HepG2 (cell line): ENCODE results near the gene PIP4K2B. TPM values are rescaled to one million over a fixed set of nuclear protein-coding genes. Genes with fewer than 3 reads are reported as not detected.

Experiments
- BRCA1 ChIP-seq: sonication (generic); formaldehyde crosslinking; IDR thresholded peaks from 2 replicates; pipeline ENCODE4 v1.4.0; 2020; ENCODE audit warnings: missing genetic modification reagents
- FOXA1 ChIP-seq, 2 experiments: fragments of 450-650 bp in 1 of 2; sonication (generic) in 1 of 2; formaldehyde crosslinking in 1 of 2; IDR thresholded peaks; 2 replicates each; pipeline versions ENCODE4 v1.4.0 to v1.6.1; 2016 to 2020; ENCODE audit warnings: missing genetic modification reagents in 1 of 2
- GTF2F1 ChIP-seq: fragments of 150-350 bp; IDR thresholded peaks from 2 replicates; pipeline ENCODE4 v1.6.1; 2014; ENCODE audit warnings: low read length
- IRF2 ChIP-seq: IDR thresholded peaks from 2 replicates; pipeline ENCODE4 v1.6.1; 2018; ENCODE audit warnings: missing genetic modification reagents, missing compliant biosample characterization
- NCOA5 ChIP-seq: sonication (generic); formaldehyde crosslinking; IDR thresholded peaks from 2 replicates; pipeline ENCODE4 v1.4.0; 2020; ENCODE audit warnings: missing genetic modification reagents
- RAD51 ChIP-seq: fragments of 450-650 bp; IDR thresholded peaks from 2 replicates; pipeline ENCODE4 v1.6.1; 2016; ENCODE audit warnings: borderline replicate concordance
- SRSF4 ChIP-seq: fragments of 200-400 bp; formaldehyde crosslinking; IDR thresholded peaks from one replicate; pipeline ENCODE4 v1.6.1; 2018; ENCODE audit warnings: mild to moderate bottlenecking, low read depth, low read length, moderate library complexity; ENCODE audit not compliant: poor library complexity, severe bottlenecking
- ZNF274 ChIP-seq: sonication (generic); formaldehyde crosslinking; IDR thresholded peaks from 2 replicates; pipeline ENCODE4 v1.5.1; 2020; ENCODE audit warnings: mild to moderate bottlenecking, missing genetic modification reagents
- ZNF543 ChIP-seq: sonication (generic); formaldehyde crosslinking; IDR thresholded peaks from 2 replicates; pipeline ENCODE4 v1.4.0; 2020; ENCODE audit warnings: mild to moderate bottlenecking, missing genetic modification reagents
- ZNF780A ChIP-seq: sonication (generic); formaldehyde crosslinking; IDR thresholded peaks from 2 replicates; pipeline ENCODE4 v1.8.0; 2022; ENCODE audit warnings: mild to moderate bottlenecking, missing genetic modification reagents, moderate library complexity
- ZNF816 ChIP-seq: sonication (generic); formaldehyde crosslinking; IDR thresholded peaks from 2 replicates; pipeline ENCODE4 v1.8.0; 2022; ENCODE audit warnings: missing genetic modification reagents, mild to moderate bottlenecking, borderline replicate concordance
- ZNF879 ChIP-seq: sonication (generic); formaldehyde crosslinking; IDR thresholded peaks from 2 replicates; pipeline ENCODE4 v1.8.1; 2023; ENCODE audit warnings: missing genetic modification reagents
- polyA plus RNA-seq, 8 experiments: library from polyadenylated mRNA; depleted of rRNA in 3 of 8; stranded (reverse) in 7 of 8; unstranded in 1 of 8; fragments of >200 nt; fragmentation: Illumina TruSeq in 4 of 8; extraction: Trizol in 4 of 8; gene quantifications; 2 replicates each; pipeline versions ENCODE4 v1.2.1 to v1.2.3, GENCODE V29; 2011 to 2016; ENCODE audit warnings: low read depth in 4 of 8, missing spikeins in 1 of 8, mixed read lengths in 1 of 8; ENCODE audit not compliant: insufficient read depth in 1 of 8
- total RNA-seq, 5 experiments: library from RNA; depleted of rRNA; stranded (reverse); fragments of >200 nt; fragmentation: Illumina TruSeq; extraction: Trizol; gene quantifications; 2 replicates each; pipeline ENCODE4 v1.2.3, GENCODE V29; 2016; ENCODE audit warnings: low read depth in 1 of 5
- TF ChIP-seq, protein P1 (sequence below): sonication (generic); formaldehyde crosslinking; IDR thresholded peaks from 2 replicates; pipeline ENCODE4 v1.5.1; 2020; ENCODE audit warnings: mild to moderate bottlenecking, missing genetic modification reagents, moderate library complexity
- TF ChIP-seq, protein P2 (sequence below): sonication (generic); formaldehyde crosslinking; IDR thresholded peaks from 2 replicates; pipeline ENCODE4 v1.5.0; 2020; ENCODE audit warnings: missing genetic modification reagents
- TF ChIP-seq, protein P3 (sequence below): sonication (generic); formaldehyde crosslinking; IDR thresholded peaks from 2 replicates; pipeline ENCODE4 v1.4.0; 2020; ENCODE audit warnings: missing genetic modification reagents
- TF ChIP-seq, protein P4 (sequence below): IDR thresholded peaks from 2 replicates; pipeline ENCODE4 v1.4.0; 2020; ENCODE audit warnings: mild to moderate bottlenecking, missing genetic modification reagents
- TF ChIP-seq, protein P5 (sequence below): fragments of 450-650 bp; IDR thresholded peaks from 2 replicates; pipeline ENCODE4 v1.6.1; 2017; ENCODE audit warnings: mild to moderate bottlenecking
- TF ChIP-seq, protein P6 (sequence below): sonication (generic); formaldehyde crosslinking; conservative IDR thresholded peaks from 2 replicates; pipeline ENCODE4 v1.4.0; 2020; ENCODE audit warnings: missing genetic modification reagents

The PIP4K2B gene
- total and polyA plus RNA-seq, 2 of the 13 experiments (the other 11 are each of a cell fraction or from before 2014, with no cell fraction given): 20.4 to 54.0 TPM

DNA sequence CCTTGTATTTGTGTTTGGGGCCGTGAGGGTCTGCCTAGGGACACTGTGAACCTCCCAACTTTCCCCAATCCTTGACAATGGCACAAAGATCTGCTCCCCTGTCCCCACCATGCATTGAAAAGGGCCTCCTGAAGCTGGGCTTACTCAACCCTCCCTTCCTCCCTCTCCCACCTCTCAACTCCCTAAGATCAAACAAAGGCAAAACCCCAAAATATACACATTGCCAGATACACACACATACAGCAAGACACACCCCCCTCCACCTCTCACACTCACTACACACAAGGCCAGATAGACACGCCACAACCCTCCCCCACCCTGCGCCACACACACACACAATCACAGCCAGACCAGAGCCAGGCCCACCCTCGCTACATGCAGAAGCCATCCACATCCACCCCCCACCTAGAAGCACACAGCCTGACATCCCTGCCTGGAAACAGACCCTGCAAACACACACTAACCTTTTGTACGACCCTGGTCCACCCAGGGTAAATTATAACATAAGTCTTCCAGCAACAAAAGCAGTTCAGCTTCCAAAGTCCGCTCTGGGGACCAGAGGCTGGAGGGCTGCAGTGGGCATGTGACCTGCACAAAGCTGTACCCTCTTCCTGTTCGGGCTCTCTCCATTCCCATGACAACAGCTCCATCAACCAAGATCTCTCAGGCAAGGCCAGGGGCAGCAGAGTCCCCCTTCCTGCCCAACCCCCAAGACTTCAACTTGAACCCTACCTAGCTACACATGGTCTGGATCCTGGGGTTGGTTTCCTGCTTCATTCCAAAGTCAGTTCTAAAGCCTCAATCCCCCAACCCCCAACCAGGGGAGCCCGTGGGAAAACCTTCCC, 53.1 kb downstream of the PIP4K2B start (continued):
- TF ChIP-seq, protein P1, sequence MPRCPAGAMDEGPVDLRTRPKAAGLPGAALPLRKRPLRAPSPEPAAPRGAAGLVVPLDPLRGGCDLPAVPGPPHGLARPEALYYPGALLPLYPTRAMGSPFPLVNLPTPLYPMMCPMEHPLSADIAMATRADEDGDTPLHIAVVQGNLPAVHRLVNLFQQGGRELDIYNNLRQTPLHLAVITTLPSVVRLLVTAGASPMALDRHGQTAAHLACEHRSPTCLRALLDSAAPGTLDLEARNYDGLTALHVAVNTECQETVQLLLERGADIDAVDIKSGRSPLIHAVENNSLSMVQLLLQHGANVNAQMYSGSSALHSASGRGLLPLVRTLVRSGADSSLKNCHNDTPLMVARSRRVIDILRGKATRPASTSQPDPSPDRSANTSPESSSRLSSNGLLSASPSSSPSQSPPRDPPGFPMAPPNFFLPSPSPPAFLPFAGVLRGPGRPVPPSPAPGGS: no peak
- TF ChIP-seq NCOA5 (CRISPR knock-in tag) (no peak), ZNF274 (CRISPR knock-in tag) (peak; percentile 21; the same call in 1 of the 2 replicates), ZNF879 (CRISPR knock-in tag) (no peak), RAD51 (peak; percentile 82; the same call in 1 of the 2 replicates), FOXA1 (IDR thresholded peaks at IDR 0.05) (no peak), FOXA1 (CRISPR knock-in tag; IDR thresholded peaks at IDR 0.05) (no peak; the same call in none of the 2 replicates), ZNF780A (CRISPR knock-in tag) (no peak), GTF2F1 (no peak), SRSF4 (no peak), BRCA1 (CRISPR knock-in tag) (no peak), IRF2 (peak; percentile 86), ZNF816 (CRISPR knock-in tag) (no peak), ZNF543 (no peak)
- TF ChIP-seq, protein P2, sequence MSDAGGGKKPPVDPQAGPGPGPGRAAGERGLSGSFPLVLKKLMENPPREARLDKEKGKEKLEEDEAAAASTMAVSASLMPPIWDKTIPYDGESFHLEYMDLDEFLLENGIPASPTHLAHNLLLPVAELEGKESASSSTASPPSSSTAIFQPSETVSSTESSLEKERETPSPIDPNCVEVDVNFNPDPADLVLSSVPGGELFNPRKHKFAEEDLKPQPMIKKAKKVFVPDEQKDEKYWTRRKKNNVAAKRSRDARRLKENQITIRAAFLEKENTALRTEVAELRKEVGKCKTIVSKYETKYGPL (CRISPR knock-in tag): no peak
- TF ChIP-seq, protein P3, sequence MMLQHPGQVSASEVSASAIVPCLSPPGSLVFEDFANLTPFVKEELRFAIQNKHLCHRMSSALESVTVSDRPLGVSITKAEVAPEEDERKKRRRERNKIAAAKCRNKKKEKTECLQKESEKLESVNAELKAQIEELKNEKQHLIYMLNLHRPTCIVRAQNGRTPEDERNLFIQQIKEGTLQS (CRISPR knock-in tag): no peak
- TF ChIP-seq, protein P4, sequence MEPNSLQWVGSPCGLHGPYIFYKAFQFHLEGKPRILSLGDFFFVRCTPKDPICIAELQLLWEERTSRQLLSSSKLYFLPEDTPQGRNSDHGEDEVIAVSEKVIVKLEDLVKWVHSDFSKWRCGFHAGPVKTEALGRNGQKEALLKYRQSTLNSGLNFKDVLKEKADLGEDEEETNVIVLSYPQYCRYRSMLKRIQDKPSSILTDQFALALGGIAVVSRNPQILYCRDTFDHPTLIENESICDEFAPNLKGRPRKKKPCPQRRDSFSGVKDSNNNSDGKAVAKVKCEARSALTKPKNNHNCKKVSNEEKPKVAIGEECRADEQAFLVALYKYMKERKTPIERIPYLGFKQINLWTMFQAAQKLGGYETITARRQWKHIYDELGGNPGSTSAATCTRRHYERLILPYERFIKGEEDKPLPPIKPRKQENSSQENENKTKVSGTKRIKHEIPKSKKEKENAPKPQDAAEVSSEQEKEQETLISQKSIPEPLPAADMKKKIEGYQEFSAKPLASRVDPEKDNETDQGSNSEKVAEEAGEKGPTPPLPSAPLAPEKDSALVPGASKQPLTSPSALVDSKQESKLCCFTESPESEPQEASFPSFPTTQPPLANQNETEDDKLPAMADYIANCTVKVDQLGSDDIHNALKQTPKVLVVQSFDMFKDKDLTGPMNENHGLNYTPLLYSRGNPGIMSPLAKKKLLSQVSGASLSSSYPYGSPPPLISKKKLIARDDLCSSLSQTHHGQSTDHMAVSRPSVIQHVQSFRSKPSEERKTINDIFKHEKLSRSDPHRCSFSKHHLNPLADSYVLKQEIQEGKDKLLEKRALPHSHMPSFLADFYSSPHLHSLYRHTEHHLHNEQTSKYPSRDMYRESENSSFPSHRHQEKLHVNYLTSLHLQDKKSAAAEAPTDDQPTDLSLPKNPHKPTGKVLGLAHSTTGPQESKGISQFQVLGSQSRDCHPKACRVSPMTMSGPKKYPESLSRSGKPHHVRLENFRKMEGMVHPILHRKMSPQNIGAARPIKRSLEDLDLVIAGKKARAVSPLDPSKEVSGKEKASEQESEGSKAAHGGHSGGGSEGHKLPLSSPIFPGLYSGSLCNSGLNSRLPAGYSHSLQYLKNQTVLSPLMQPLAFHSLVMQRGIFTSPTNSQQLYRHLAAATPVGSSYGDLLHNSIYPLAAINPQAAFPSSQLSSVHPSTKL (CRISPR knock-in tag): peak; percentile 81
- TF ChIP-seq, protein P5, sequence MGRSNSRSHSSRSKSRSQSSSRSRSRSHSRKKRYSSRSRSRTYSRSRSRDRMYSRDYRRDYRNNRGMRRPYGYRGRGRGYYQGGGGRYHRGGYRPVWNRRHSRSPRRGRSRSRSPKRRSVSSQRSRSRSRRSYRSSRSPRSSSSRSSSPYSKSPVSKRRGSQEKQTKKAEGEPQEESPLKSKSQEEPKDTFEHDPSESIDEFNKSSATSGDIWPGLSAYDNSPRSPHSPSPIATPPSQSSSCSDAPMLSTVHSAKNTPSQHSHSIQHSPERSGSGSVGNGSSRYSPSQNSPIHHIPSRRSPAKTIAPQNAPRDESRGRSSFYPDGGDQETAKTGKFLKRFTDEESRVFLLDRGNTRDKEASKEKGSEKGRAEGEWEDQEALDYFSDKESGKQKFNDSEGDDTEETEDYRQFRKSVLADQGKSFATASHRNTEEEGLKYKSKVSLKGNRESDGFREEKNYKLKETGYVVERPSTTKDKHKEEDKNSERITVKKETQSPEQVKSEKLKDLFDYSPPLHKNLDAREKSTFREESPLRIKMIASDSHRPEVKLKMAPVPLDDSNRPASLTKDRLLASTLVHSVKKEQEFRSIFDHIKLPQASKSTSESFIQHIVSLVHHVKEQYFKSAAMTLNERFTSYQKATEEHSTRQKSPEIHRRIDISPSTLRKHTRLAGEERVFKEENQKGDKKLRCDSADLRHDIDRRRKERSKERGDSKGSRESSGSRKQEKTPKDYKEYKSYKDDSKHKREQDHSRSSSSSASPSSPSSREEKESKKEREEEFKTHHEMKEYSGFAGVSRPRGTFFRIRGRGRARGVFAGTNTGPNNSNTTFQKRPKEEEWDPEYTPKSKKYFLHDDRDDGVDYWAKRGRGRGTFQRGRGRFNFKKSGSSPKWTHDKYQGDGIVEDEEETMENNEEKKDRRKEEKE: no peak
- TF ChIP-seq, protein P6, sequence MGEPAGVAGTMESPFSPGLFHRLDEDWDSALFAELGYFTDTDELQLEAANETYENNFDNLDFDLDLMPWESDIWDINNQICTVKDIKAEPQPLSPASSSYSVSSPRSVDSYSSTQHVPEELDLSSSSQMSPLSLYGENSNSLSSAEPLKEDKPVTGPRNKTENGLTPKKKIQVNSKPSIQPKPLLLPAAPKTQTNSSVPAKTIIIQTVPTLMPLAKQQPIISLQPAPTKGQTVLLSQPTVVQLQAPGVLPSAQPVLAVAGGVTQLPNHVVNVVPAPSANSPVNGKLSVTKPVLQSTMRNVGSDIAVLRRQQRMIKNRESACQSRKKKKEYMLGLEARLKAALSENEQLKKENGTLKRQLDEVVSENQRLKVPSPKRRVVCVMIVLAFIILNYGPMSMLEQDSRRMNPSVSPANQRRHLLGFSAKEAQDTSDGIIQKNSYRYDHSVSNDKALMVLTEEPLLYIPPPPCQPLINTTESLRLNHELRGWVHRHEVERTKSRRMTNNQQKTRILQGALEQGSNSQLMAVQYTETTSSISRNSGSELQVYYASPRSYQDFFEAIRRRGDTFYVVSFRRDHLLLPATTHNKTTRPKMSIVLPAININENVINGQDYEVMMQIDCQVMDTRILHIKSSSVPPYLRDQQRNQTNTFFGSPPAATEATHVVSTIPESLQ: no peak
